HG02852 (cell line): ENCODE data around the gene BICC1.
A peak's percentile ranks its signal among the peaks of the same experiment; 100 is the strongest.
"Not testable (repeated sequence)": the region's sequence is repeated elsewhere in the genome, so short reads cannot be mapped to it uniquely, and the experiment has no call there.

ENCODE experiments used
- ATAC-seq: cut with Tn5 transposase; IDR thresholded peaks from one replicate; pipeline ENCODE4 v1.9.1; 2021; ENCODE audit warnings: mild to moderate bottlenecking, moderate library complexity; ENCODE audit not compliant: unreplicated experiment

The BICC1 gene

DNA sequence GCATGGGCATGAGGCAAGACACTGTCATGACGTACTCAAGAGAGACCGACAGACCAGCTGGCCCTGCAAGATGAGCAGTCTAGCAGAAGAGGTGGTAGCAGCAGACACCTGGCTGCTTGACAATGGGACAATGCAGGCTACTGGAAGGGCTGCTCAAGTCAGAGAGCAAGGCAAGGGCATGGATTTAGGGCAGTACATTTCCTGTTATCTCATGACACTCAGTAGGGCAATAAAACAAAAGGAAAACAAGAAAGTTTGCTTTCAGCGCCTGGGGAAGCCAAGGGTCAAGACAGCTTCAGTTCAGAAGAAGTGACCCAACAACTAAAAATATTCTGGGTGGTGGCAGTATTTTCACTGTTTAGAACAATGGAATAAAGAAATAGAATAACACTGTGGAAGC lies 332.0 kb downstream of the BICC1 start:
- no peak for ATAC-seq

DNA sequence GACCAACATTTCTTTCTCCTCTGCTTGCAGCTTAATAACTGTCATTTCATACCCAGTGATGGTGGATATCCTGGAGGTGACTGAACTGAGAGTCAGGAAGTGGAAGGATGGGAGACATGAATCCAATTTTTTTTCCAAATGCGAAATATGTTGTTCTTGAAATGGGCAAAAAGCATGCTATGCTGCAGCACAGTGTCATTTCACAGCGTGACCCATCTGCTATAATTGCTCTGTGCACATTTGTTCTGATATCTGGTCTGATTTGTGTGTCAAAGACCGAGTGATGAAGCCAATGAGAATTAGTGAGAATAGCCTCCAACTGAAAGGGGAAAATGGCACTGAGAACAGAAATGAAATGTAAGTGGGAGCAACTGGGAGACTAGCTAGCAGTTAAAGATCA lies 334.2 kb downstream of the BICC1 start:
- ATAC-seq: no peak

- no peak for ATAC-seq
These were observed 338.9 kb downstream of the BICC1 start for GRCh38 chr10:58851606-58852005.

DNA sequence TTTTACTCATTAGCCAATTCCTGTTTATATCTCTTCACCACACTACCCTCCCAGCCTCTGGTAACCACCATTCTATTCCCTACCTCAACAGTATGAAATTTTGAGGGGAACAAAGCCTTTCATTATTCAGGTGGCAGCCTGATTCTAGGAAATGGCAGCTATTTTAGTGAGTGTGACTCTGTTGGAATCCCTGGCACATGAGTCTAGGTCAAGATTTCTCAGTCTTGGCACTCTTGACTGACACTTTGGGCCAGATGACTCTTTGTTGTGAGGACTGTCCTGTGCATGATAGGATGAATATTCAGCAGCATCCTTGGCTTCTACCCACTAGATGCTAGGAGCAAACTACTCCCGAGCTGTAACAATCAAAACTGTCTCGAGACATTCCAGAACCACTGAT lies 341.0 kb downstream of the BICC1 start:
- ATAC-seq: no peak

DNA sequence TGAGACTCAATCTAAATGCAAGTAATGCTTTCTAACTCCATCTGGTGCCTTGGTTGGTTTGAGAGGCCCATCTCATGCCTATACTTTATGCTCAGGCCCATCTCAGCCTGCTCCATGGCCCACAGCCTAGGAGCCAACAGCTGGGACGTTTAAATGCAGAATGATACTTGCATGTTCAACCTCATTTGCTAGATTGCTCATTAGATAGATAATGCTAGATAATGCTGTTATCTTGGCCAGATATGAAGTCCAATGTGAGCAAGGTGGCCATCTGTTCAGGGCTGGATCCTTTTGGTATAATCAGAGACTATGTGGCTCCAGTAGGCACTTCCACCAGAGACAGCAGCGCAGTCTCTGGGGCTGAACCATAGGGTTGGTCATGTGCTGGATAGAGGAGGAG lies 342.1 kb downstream of the BICC1 start:
- no peak for ATAC-seq

GRCh38 chr10:58856508-58857240 lies 344.0 kb downstream of the BICC1 start:
- ATAC-seq: no peak

GRCh38 chr10:58857251-58857805 lies 344.7 kb downstream of the BICC1 start:
- ATAC-seq: no peak

- ATAC-seq: not testable (repeated sequence)
These were observed 345.5 kb downstream of the BICC1 start for GRCh38 chr10:58858123-58858522.

GRCh38 chr10:58859526-58859925 lies 346.9 kb downstream of the BICC1 start:
- ATAC-seq: no peak

DNA sequence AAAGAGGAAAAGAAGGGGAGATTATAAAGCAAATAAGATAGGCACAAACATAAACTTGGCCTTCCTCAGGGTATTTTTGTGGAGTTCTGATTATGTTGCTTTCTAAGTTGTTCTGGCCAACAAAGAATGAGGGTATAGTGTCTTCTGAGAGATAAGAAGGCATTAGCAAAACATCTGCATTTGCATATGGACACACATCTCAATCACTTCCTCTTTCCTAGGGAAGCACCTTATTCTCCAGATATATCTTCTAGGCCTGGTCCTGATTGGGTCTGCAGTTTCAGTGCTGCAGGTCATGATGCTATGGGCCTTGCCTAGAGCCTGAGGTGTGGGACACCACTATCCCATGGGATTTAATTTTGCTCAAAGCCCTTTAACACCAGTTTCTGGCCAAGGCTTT lies 355.0 kb downstream of the BICC1 start:
- peak; percentile 81 for ATAC-seq

GRCh38 chr10:58868736-58869435 lies 356.2 kb downstream of the BICC1 start:
- ATAC-seq: no peak

- ATAC-seq: no peak
These were observed 357.4 kb downstream of the BICC1 start for GRCh38 chr10:58870070-58870469.

GRCh38 chr10:58873161-58873560 lies 360.5 kb downstream of the BICC1 start:
- ATAC-seq: no peak
